Right cardiac atrium (tissue), 5 donors: ENCODE measurements around the gene OR4K17. TPM values are rescaled to one million over a fixed set of nuclear protein-coding genes. Genes with fewer than 3 reads are reported as not detected.
"Not testable (repeated sequence)": the region's sequence is repeated elsewhere in the genome, so short reads cannot be mapped to it uniquely, and the experiment has no call there.

Source experiments
- ATAC-seq, 2 donors: fragments of 200-7000 bp; cut with Tn5 transposase; one replicate each; pipeline versions ENCODE4 v1.8.0 to v1.9.1; 2020; ENCODE audit warnings: moderate library complexity in 2 of 2, mild to moderate bottlenecking in 1 of 2
- DNase-seq, 3 donors: peaks; one replicate each; pipeline ENCODE4 v3.0.0-alpha.2; 2020
- H3K27ac ChIP-seq: one replicate; pipeline ENCODE4 v1.5.1; 2013; ENCODE audit warnings: mild to moderate bottlenecking, low read length, control low read depth, moderate library complexity
- H3K27me3 ChIP-seq: one replicate; pipeline ENCODE4 v1.6.1; 2013; ENCODE audit not compliant: control insufficient read depth, insufficient read depth
- H3K4me1 ChIP-seq: one replicate; pipeline ENCODE4 v1.6.1; 2013; ENCODE audit warnings: low read length; ENCODE audit not compliant: control insufficient read depth, insufficient read depth
- H3K4me3 ChIP-seq: one replicate; pipeline ENCODE4 v1.5.1; 2013; ENCODE audit warnings: low read length, control low read depth
- H3K9me3 ChIP-seq: one replicate; pipeline ENCODE4 v1.6.1; 2013; ENCODE audit warnings: low read length; ENCODE audit not compliant: control insufficient read depth
- intact Hi-C, 4 donors: fragments of 100-400 bp; cut with DNase I; formaldehyde crosslinking; loops; one replicate each; pipeline versions ENCODE4 v1.11.0 to v1.14.0; 2022 to 2023
- polyA plus RNA-seq: library from polyadenylated mRNA; stranded (reverse); fragments of 200-250 nt; gene quantifications from one replicate; pipeline ENCODE4 v1.2.3, GENCODE V29; 2013
- total RNA-seq, 4 donors: library from RNA; stranded (reverse); fragmentation: NEBNext Ultra II Directional; extraction: Animal tissue kit (Norgen Biotek cat#: 25700); gene quantifications; one replicate each; pipeline ENCODE4 v1.2.1, GENCODE V29; 2021
- donor health status: healthy with polysubstance abuse.
- donor health status: DM: no; HTN: yes; CAD: no.
- donor health status: DM: no; HTN: no; CAD: no.
- donor health status: DM: no; HTN: yes; CAD: no; lungs with severe emphysema.
- donor health status: DM: yes; HTN: yes; CAD: no.

OR4K17 gene
- total and polyA plus RNA-seq, 5 donors = not detected

DNA sequence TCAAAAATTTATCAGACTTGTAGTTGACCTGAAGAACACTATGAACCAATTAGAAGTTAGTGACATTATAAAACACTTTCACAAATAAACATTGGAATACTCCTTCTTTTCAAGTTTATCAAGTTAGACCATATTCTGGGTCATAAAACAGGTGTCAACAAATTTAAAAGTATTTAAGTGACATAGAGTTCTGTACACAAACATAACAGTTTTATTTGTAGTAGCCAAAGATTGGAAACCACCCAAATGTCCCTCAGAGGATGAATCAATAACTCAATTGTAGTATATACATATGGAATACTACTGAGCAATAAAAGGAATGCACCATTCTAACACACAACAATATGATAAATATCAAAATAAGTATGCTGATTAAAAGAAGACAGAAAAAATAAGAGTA is 56.6 kb downstream of the OR4K17 start:
- no peak overlapping the region for H3K27ac ChIP-seq
- no peaks in the 10 kb centered on the region for H3K9me3 ChIP-seq
- DNase-seq (no peak), ATAC-seq (no peak)
- H3K27me3 ChIP-seq = no peaks in the 10 kb centered on the region
- H3K4me3 ChIP-seq = no peak overlapping the region
- intact Hi-C loops = no loop called here
- H3K4me1 ChIP-seq = no peaks in the 10 kb centered on the region

DNA sequence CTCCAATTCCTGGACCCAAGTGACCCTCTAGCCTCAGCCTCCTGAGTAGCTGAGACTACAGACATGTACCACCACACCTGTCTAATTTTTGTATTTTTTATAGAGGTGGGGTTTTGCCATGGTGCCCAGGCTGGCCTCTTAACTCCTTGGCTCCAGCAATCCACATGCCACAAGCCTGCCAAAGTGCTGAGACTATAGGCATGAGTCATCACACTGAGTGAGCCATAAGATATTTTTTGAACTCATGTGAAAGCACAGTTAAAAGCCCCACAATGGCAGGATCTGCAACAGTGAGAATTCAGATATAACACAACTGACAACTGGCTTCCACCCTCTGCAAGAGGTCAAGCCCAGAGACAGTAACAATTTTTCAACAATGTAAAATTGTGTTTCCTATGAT is 59.3 kb downstream of the OR4K17 start:
- H3K4me3 ChIP-seq, DNase-seq, ATAC-seq, H3K4me1 ChIP-seq, H3K27ac ChIP-seq, H3K27me3 ChIP-seq, intact Hi-C loops, H3K9me3 ChIP-seq: not testable (repeated sequence)

Other genes starting within 250 kb of the OR4K17 start
- gene OR4K2, start 235.6 kb upstream of the OR4K17 start, total RNA-seq = not detected
- not detected for gene OR4K2, start 235.6 kb upstream of the OR4K17 start, polyA plus RNA-seq
- not detected for gene OR4K5, start 190.1 kb upstream of the OR4K17 start, total RNA-seq
- not detected for gene OR4K5, start 190.1 kb upstream of the OR4K17 start, polyA plus RNA-seq
- not detected for gene OR4K1, start 179.8 kb upstream of the OR4K17 start, total RNA-seq
- gene OR4K1, start 179.8 kb upstream of the OR4K17 start, polyA plus RNA-seq = not detected
- gene OR4K15, start 135.1 kb upstream of the OR4K17 start, total RNA-seq = not detected
- not detected for gene OR4K15, start 135.1 kb upstream of the OR4K17 start, polyA plus RNA-seq
- not detected for gene OR4Q2, start 108.6 kb upstream of the OR4K17 start, total RNA-seq
- not detected for gene OR4Q2, start 108.6 kb upstream of the OR4K17 start, polyA plus RNA-seq
- gene OR4K14, start 91.4 kb upstream of the OR4K17 start, total RNA-seq = not detected
- gene OR4K14, start 91.4 kb upstream of the OR4K17 start, polyA plus RNA-seq = not detected
- not detected for gene OR4K13, start 74.7 kb upstream of the OR4K17 start, total RNA-seq
- gene OR4K13, start 74.7 kb upstream of the OR4K17 start, polyA plus RNA-seq = not detected
- not detected for gene OR4L1, start 50.7 kb upstream of the OR4K17 start, total RNA-seq
- gene OR4L1, start 50.7 kb upstream of the OR4K17 start, polyA plus RNA-seq = not detected
- gene OR4N5, start 28.1 kb downstream of the OR4K17 start, total RNA-seq = not detected
- gene OR4N5, start 28.1 kb downstream of the OR4K17 start, polyA plus RNA-seq = not detected
- gene OR11G2, start 80.2 kb downstream of the OR4K17 start, total RNA-seq = not detected
- not detected for gene OR11G2, start 80.2 kb downstream of the OR4K17 start, polyA plus RNA-seq
- not detected for gene OR11H6, start 113.0 kb downstream of the OR4K17 start, total RNA-seq
- gene OR11H6, start 113.0 kb downstream of the OR4K17 start, polyA plus RNA-seq = not detected
- gene OR11H7, start 118.2 kb downstream of the OR4K17 start, total RNA-seq = not detected
- gene OR11H7, start 118.2 kb downstream of the OR4K17 start, polyA plus RNA-seq = not detected
- gene OR11H4, start 128.5 kb downstream of the OR4K17 start, total RNA-seq = not detected
- not detected for gene OR11H4, start 128.5 kb downstream of the OR4K17 start, polyA plus RNA-seq
- 10 to 100 TPM in 2 of 4 donors, 1 to 10 TPM in 2; 8.3 to 12.0 (median 9.5) TPM for gene TTC5, start 195.2 kb downstream of the OR4K17 start, total RNA-seq
- gene TTC5, start 195.2 kb downstream of the OR4K17 start, polyA plus RNA-seq = 4.5 TPM
- gene CCNB1IP1, start 222.5 kb downstream of the OR4K17 start, total RNA-seq = 10 to 100 TPM; 41.0 to 58.2 (median 49.5) TPM
- gene CCNB1IP1, start 222.5 kb downstream of the OR4K17 start, polyA plus RNA-seq = 72.1 TPM
- gene PARP2, start 232.9 kb downstream of the OR4K17 start, total RNA-seq = 10 to 100 TPM; 11.9 to 17.9 (median 16.3) TPM
- 14.3 TPM for gene PARP2, start 232.9 kb downstream of the OR4K17 start, polyA plus RNA-seq